HG02798 (cell line): ENCODE results near the gene ACER3.
"Not testable (repeated sequence)": the region's sequence is repeated elsewhere in the genome, so short reads cannot be mapped to it uniquely, and the experiment has no call there.

Source experiments
- ATAC-seq: cut with Tn5 transposase; IDR thresholded peaks from one replicate; pipeline ENCODE4 v1.9.1; 2021; ENCODE audit warnings: mild to moderate bottlenecking; ENCODE audit not compliant: unreplicated experiment, poor library complexity

ACER3 gene

DNA sequence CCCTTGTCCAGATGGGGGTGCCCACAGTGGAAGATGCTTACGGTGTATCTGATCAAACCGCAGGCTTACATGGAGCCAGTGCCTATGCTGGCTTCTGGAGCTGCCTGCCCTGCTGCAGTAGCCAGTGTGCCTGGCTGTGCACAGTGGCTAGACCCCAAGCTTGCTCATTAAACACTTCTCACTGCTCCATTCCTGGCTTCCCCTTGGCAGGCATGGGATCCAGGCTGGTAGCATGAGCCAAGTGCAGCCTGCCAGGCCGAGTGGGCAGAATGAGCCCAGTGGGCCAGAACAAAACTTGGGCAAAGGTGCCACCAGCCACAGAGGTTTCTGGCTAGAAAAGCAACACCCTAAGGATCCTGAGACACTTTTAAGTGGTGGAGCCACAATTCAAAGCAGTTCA lies 118.1 kb downstream of the ACER3 start:
- no peak for ATAC-seq

GRCh38 chr11:76980196-76980595 lies 119.5 kb downstream of the ACER3 start:
- no peak for ATAC-seq

DNA sequence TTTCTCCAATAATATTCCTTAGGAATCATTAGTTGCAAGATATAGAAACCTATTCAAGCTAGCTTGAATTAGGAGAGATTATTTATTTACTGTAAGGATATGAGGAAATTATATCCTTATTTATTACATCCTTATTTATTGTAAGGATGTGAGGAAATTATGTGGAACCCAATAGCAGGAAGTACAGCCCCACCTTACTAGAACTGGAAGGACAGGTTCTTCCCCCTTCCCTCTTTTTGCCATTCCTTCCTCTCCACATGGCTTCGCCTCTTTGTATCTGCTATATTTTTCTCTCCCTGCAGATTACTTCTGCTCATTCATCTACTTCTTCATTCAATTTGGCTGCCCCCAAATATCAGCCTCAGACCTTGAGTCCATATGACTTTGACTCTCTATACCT lies 124.0 kb downstream of the ACER3 start:
- no peak for ATAC-seq

- ATAC-seq, result no peak
Observed at GRCh38 chr11:76987203-76987602, 126.5 kb downstream of the ACER3 start.

- no peak for ATAC-seq
Observed at GRCh38 chr11:76990628-76991027, 129.9 kb downstream of the ACER3 start.

DNA sequence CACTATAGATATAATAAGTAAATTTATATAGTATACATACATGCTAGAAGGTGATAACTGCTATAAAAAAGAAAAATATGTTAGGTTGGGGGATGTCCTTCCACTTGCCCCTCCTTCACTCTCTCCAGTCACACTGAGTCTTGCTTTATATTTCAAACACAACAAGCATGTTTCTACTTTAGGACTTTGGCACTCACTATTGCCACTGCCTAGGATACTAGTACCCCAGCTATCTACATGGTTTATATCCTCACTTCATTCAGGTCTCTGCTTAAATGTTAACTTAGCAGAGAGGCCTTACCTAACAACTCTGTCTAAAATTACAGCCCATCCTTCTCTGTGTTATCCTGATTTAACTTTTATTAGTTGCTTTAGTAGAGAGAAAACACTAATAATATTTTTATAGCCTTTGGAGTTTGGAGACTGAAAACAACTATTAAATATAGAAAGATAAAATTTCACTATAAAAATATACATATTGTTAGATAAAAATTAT lies 134.4 kb downstream of the ACER3 start:
- no peak for ATAC-seq

DNA sequence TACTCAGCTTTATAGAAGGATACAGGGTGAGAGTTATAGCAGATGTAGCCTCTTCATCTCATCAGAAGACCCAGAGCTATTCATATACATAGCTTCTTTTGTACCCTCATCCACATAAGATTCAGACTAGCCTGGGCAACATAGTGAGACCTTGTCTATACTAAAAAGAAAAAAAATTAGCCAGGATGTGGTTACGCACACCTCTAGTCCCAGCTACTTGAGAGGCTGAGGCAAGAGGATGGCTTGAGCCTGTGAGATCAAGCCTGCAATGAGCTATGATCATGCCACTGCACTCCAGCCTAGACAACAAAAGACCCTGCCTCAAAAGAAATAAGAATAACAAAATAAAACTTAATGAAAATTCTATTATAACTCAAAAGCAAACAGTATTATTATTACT lies 136.8 kb downstream of the ACER3 start:
- ATAC-seq, result no peak

DNA sequence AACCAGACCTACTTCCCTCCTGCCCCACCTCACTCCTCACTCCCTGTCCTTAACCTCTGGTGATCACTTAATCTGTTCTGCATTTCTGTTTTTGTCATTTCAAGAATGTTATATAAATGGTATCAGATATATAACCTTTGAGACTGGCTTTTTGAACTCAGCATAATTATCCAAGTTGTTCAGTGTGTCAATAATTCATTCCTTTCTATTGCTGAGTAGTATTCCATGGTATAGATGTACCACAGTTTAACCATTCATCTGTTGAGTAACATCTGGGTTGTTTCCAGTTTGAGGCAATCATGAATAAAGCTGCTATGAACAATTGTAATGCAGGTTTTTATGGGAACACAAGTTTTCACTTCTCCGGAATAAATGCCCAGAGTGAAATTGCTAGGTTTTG lies 138.9 kb downstream of the ACER3 start:
- no peak for ATAC-seq

GRCh38 chr11:77001613-77002012 lies 140.9 kb downstream of the ACER3 start:
- ATAC-seq, result no peak

DNA sequence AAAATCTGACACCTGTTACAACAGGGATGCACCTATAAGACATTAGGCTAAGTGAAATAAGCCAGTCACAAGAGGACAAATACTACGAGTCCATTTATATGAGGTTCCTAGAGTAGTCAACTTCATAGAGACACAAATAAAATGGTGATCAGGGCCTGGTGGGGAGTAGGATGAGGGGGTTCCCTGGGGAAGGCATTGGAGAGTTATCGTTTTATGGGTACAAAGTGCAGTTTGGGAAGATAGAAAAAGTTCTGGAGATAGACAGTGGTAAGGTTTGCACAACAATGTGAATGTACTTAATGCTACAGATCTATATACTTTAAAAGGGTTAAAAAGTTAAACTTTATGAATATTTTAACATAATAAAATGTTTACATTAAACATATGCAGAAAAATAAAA lies 142.1 kb downstream of the ACER3 start:
- ATAC-seq, result no peak

GRCh38 chr11:77003963-77004362 lies 143.2 kb downstream of the ACER3 start:
- no peak for ATAC-seq

- no peak for ATAC-seq
Observed at GRCh38 chr11:77009533-77010160, 148.9 kb downstream of the ACER3 start.

DNA sequence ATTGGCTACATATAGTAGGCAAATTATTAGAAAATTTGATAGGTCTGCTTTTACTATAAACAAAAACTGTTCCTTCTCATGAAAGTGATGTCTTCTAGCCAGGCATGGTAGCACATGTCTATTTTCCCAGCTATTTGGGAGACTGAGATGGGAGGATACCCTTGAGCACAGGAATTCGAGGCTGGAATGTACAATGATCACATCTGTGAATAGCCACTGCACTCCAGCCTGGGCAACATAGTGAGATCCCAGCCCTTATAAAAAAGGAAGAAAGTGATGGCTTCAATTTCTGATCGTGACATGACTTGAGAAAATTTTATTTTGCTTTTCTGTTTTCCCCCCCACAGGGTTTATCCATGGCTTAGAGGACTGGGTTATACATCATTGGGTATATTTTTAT lies 154.0 kb downstream of the ACER3 start:
- no peak for ATAC-seq

- ATAC-seq, result not testable (repeated sequence)
Observed at GRCh38 chr11:77018396-77018924, 157.7 kb downstream of the ACER3 start.

GRCh38 chr11:77019976-77020595 lies 159.4 kb downstream of the ACER3 start:
- no peak for ATAC-seq

- no peak for ATAC-seq
Observed at GRCh38 chr11:77020734-77021133, 160.0 kb downstream of the ACER3 start.

DNA sequence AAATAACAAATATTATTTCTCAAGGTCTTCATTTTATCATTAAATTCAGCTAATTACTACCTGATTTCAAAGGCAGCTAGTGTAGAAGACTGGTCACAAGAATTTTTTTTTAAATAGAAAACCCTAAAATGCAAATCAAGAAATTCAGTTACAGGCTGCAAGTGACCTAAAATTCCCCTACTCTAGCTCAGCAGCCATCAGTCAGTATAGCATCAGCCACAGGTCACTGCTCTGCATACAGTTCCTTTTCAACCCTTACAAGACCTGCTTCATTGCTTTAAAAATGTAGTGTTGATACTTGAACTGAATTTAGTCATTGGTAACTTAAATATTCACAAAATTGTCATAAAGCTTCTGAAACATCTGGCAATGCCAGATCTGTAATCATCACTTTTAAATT lies 164.0 kb downstream of the ACER3 start:
- ATAC-seq, result no peak

DNA sequence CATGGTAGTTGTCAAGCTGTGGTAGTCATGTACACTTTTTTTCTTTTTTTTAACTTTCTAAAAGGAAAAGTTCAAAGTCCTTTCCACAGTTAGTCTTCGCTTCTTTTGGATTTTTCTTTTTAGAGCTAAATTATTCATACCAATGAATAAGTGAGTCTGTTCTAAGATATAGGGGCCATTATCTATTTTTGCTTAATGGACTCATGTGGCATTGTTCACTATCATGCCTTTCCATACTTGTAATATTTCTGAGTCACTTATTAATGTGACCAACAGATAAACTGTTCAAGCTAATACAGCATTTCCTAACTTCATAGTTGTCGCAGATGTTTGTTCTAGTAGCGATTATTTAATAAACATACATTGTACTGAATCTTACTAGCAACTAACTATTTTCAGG lies 165.5 kb downstream of the ACER3 start:
- no peak for ATAC-seq

GRCh38 chr11:77026743-77027142 lies 166.0 kb downstream of the ACER3 start:
- no peak for ATAC-seq

DNA sequence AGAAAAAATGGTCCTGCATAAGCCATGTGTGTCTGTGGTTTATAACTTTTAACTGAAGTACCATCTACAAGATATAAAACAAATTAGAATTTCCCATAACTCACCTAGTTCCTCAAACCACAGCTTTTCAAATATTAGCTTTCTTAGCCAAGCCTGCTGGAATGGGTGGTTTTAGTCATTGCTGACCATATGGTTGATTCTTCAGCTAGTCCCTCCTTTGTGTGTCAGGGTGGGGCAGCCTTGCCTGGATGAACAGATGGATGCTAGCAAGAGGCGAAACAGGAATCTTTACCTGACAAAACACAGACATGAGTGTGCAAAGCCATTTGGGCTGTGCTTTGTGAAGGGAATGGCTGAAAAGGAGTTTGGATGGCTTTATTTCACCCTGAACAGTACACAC lies 166.6 kb downstream of the ACER3 start:
- ATAC-seq, result no peak

DNA sequence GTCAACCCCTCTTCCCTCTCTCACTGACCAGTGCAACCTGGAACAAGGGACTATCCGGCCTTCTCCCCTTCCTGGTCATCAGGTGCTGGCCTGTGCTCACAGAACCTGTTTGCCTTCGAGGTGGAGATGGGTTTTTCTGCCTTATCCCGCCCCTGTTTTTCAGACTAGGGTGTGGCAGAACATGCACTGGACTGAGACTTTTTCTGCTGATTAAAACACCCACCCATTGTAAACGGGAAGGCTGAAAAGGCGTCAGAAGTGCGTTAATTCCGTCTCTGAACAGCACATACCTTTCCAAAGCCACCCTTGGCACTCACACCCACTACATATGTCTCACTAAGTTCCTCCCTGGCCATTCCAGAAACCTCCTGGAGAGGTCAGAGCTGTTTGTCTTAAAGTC lies 169.1 kb downstream of the ACER3 start:
- ATAC-seq, result no peak

- no peak for ATAC-seq
Observed at GRCh38 chr11:77030834-77031414, 170.2 kb downstream of the ACER3 start.
